ENCODE measurements around the gene TNFAIP2.

GRCh38 chr14:103103461-103104388 is 19.5 kb upstream of the TNFAIP2 start:
- TF ChIP-seq CTCF (IDR thresholded peaks at IDR 0.05) (peak in 1 of 6 experiments; percentile 20), POLR2A (IDR thresholded peaks at IDR 0.05) (no peak)
